Renal cortex interstitium (tissue), 11 donors: ENCODE results near the gene GMFB. TPM values are rescaled to one million over a fixed set of nuclear protein-coding genes. Genes with fewer than 3 reads are reported as not detected.
A peak's percentile ranks its signal among the peaks of the same experiment; 100 is the strongest.

Experiments
- DNase-seq, 11 donors: peaks; one replicate each; pipeline ENCODE4 v3.0.0-alpha.2; 2013; ENCODE audit warnings: low read depth in 9 of 11, low spot score in 4 of 11; ENCODE audit errors: extremely low read depth in 1 of 11
- polyA plus RNA-seq, 3 donors: library from polyadenylated mRNA; unstranded; fragments of 120-200 nt; gene quantifications; one replicate each; pipeline ENCODE4 v1.2.1, GENCODE V29; 2013; ENCODE audit not compliant: insufficient read length in 3 of 3

Gene GMFB
- polyA plus RNA-seq, 3 donors = 86.3 to 109 (median 92.2) TPM

DNA sequence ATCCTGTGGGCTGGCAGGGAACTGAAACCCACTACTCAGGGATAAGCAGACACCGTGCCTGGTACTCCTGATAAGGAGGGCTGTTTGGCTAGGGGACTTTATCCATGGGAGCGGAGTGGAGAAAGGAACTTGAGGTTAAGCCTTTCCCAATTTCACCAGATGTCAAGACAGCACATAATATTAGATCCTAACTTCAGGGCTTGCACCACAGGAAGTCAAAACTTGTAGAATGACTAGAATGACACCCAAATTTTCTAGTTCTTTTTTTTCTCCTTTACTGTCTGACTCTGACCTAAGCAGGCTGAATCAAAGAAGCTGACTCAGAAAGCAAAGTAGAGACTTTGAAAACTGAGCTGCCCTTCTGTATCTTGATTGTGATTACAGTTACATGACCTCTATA, 13.8 kb upstream of the GMFB start:
- no peak for DNase-seq

DNA sequence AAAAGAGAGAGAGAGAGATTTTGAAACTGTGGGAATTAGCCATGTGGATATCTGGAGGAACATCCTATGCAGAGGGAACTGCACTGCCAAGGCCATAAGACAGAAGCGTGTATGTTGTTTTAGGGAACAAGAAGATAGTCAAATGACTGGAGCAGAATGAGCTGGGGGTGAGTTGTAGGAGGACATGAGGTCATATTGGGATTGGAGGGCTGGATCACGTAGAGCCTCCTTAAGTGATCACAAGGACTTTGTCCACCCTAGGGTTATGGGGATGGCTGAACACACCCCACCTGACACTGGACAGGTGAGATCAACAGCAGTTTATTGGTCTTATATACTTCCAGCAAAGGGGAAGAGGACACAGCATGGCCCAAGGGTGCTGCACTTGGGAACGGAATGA, 12.7 kb upstream of the GMFB start:
- no peak for DNase-seq

DNA sequence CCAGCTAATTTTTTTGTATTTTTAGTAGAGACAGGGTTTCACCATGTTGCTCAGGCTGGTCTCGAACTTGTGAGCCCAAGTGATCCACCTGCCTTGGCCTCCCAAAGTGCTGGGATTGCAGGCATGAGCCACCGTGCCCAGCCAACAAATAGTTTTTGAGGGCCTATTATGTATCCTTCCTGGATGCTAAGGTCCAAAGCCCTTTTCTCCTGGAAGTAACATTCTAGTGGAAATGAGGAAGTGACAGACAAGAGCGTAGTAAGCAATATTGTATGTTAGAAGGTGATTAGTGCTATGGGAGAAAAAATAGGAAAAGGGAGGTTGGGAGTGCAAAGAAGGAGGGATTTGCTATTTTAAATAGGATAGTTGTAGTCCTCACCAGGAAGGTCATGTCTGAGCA, 12.0 kb upstream of the GMFB start:
- no peak for DNase-seq

DNA sequence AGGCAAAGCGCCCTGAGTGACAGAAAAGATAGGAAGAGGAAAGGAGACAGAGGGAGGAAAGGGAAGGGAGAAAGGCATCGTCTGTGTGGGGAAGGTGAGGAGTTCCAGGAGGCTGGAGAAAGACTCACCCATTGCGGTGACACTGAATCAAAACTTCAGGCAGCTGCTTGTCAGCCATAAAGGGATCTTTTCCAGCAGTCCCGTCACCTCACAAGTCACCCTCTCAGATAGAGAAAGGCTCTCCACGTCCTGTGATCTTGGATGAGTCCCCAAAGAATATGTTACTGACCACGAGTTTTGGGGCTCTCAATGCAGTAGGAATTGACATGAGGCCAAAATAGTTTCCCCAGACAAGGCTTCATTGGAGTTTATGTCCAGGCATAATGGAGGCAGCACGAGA, 9.8 kb upstream of the GMFB start:
- DNase-seq = no peak

DNA sequence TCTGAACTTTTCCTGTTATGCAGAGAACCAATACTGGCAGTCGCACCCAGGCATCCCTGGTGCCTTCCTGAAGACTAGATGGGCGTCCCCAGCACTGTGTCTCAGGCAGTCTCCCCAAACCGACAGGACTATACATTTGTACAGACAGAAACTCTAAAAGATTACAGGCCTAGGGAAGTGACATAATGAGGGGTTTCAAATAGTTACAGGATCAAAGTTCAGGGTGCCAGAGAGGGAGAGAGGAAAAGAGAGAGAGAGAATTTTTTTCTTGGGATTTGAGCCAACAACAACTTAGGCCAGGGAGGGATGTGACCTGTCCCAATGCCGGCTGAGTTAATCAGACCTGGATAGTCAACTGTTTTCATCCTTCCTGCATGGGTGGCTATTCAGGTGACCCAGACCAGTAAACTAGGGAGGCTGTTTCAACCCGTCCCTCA, 9.3 kb upstream of the GMFB start:
- no peak for DNase-seq

DNA sequence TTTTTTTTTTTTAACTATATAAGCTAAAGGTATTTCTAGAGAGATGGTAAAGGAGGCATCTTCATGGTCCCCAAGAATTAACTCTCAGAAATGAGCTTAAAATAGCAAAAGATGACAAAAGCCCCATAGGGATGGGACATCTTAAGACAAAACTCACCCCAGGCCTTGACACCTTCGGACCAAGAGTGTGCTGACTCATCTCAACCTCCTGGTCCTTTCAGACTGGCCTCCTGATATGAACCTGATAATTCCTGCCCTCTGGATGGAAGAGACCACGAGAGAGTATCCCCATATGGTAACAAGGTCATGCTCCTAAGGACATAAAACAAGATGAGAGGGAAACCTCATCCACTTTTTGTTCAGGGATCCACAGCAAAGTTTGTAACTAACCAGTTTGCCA, 8.4 kb upstream of the GMFB start:
- DNase-seq = no peak

DNA sequence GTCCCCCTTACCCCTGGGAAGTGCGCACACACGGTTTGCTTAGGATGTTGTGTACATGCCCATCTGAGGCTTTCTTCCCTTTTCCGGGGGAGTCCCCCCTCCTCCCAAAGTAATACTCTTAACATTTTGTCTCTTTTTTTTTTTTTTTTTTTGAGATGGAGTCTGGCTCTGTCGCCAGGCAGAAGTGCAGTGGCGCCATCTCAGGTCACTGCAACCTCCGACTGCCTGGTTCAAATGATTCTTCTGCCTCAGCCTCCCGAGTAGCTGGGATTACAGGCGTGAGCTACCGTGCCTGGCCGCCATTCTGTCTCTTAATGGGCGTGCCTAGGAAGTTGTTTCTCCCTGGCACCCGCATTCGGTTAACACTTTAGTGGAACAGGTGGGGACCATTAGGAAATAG, 4.5 kb upstream of the GMFB start:
- DNase-seq = no peak

DNA sequence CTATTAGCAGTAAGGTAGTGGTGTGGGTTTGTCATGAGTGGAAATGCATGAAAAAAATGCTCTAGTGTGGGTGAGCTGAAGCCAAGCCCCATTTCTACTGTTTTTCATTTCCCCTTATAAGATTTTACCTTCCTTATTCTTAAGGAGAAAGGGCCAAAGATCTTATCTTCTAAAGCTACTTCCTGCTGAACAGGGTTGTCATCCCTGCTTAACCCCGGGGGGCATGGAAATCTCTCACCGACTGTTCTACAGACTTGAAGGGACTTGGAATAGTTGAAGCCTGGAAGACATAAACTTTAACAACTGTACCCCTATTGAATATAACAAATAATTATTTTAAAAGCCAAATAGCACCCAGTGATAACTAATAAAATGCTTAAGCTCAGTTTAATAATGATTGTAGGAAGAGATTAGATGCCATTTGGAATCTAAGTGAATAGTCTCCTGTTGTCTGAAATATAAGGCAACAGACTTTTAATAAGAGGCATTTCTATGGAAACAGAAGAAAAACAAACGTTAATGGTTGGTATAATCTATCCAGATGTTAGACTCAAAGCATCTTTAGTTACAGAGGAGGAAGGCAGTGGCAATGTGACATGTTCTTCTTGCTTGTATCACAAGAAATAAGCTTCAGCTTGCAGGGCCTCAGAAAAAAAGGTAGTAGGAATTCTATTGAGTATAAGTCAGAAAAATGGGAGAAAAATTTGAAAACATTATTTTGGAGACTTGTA, 1.8 kb upstream of the GMFB start:
- DNase-seq = no peak

DNA sequence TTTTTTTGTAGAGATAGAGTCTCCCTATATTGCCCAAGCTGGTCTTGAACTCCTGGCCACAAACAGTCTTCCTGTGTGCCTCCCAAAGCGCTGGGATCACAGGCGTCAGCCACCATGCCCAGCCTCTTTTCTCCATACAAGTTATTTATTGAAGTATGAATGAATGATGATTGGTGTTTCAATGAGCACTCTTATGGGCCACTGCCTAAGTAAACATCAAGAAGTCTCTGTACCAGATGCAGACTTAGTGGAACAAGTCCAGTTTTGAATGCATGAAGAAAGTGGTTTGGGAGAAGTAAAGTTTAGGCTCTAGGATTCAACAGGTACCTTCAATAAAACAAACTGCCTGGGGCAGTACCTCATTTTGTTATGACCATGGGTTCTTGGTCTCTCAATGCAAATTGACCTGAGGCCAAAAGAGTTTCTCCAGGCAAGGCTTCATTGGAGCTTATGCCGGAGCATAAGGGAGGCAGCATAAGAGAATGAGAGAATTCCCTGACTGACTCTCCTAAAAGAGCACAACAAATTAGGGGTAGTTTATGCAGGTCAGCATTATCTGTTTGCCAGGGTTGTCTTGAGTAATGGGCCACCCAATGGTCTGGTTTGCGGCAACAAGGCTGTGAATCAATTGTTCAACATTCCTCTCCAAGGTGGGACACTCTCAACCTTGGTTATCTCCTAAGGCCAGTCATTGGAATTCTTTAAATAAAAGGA, 1.1 kb upstream of the GMFB start:
- no peak for DNase-seq

DNA sequence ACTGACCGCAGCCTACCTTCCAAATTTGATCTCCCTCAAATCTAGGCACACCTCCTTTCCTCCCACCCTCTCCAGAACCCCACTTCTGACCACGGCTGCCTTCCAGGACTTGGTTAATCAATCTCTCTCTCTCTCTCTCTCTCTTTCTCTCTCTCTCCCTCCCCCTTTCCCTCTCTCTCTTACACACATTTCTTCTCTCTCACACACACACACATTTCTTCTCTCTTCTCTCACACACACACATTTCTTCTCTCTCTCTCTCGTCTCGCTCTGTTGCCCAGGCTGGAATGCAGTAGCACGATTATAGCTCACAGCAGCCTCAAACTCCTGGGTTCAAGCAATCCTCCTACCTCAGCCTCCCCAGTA, 521 bp upstream of the GMFB start:
- no peak for DNase-seq

DNA sequence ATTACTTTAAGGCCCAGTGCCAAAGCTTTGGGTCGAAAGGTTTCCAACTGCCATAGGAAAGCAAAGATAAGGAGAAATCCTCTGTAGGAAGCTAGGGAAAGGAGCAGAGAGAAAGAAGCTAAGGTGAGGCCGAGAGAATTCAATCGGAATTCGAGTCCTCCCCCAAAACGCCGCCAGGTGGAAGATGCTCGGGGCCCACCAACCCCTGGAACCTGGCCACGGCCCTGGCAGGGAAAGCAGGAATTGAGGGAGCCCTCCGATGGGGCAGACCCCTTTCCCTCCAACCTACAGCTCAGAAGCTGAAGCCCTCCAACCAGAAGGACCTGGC, 498 bp downstream of the GMFB start:
- peak in 1 of 11 donors; percentile 18 for DNase-seq

DNA sequence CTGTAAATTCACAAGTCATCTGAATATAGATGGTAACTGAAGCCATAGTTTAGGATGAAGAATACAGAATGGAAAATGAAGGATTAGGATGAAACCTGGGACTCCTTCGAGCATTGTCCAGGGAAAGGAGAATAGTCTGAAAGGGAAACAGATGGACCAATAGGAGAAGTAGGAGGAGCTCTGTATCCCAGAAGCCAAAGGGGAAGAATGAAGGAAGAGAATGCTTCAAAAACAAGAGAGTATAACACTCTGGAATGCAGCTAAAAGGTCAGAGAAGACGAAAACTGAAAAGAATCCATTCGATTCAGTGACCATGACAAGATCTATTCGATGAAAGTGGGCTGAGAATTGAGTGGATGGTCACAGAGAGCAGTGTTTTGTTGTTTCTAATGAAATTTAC, 1.0 kb downstream of the GMFB start:
- DNase-seq = no peak

DNA sequence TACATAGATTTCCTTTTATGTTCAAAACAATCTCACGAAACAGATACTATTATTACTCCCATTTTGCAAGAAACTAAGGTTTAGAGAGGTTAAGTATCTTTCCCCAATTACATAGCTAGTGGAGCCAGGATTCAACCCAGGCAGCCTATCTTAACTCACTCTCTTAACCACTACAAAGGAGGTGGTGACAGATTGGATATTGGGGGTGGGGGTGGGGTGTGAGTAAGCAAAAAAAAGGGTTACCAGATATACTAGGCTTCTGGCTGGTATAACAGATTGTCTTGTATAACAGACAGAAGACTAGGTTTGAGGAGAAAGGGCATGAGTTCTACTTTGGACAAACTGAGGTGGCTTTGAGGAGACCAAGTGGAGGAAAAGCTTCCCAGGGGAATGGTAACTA, 2.1 kb downstream of the GMFB start:
- no peak for DNase-seq

DNA sequence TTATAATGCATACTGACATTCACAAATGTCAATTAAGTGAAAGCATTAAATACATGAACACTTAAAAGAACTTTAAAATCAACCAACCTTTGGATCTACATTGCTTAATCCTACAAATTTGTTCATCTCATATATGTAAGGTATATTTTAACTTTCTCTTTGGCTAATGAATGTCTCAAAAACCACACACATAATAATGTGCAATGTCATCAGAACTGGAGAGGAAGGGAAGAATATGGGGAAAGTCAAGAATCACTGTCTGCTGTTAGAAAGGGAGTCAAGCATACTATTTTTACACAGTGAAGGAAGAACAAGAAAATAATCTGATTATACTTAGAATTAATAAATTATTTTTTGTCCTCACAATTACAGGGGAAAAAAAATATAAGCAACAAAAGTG, 4.9 kb downstream of the GMFB start:
- no peak for DNase-seq

DNA sequence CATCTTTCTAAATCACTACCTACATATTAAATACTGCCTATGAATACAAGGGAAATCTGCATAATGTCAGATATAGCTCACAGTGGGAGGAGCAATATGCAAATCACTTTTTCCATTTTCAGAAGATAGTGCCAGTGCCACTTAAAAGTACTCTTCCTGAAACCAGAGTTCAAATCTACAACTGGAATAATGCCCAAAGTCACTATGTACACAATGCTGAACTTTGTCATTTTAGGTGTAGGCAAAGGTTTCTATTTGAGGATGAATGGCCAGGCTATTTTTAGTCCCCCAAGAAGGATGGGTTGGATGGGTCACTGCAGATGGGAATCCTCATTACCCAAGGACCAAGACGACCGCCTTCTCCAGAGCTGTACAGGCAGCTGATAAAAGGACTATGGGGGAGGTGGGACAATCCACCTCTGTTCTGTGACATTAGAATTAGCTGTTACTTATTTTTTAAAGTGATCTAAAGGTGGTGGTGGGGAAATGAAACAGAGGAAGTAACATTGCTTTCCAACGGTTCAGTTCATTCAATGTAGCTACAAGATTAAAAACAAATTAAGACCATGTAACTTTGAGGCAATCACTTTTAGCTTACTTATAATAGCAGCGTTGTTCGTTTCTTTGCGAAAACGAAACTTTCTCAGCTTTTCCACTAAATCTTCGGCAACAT, 5.6 kb downstream of the GMFB start:
- DNase-seq = no peak

DNA sequence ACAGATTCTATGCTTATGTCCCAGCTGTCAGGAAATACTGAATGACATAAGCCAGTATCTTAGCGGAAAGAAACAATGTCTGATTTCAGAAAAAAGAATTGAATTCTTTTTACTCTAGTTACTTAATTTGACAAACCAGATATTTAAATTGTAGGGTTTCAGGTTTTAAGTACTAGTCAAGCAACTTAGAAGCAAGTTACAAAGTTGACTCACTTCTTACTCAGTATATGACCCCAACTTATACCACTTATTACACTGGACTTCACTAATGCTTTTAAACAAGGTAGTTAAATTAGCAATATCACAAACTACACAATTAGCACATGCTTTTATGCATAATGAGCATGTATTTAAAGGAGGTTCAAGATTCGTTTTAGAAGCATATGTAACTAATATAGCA, 7.1 kb downstream of the GMFB start:
- no peak for DNase-seq

DNA sequence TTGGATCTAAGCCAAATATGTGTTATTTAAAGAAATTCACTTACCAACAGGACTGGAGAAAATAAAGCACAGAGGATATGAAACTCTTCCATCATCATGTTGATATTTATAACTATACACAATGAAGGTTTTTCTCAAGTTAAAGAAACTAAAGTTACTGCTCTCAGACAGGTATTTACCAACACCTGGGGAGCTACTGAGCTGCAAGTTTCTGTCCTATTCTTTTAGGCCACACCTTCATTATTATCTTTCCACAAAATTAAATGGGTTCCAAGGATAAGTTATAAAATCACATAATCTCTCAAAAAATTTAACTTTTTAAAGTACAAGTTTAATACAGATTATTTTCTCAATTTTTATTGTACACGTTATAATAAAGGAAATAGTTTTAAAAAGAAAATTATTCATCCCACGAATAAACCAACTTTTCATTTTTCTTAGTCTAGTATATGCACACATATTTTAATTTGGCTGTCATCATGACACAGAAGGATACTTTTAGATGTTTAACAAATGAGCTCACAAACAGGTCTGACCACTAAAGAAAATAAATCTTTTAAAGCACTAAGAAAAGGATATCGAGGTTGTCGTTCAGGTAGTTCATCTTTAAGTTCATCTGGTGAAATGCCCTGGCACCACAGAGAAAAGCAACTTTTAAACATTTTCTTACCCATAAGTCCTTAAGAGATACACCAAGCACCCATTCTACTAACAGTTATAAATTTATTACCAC, 7.8 kb downstream of the GMFB start:
- DNase-seq = no peak

DNA sequence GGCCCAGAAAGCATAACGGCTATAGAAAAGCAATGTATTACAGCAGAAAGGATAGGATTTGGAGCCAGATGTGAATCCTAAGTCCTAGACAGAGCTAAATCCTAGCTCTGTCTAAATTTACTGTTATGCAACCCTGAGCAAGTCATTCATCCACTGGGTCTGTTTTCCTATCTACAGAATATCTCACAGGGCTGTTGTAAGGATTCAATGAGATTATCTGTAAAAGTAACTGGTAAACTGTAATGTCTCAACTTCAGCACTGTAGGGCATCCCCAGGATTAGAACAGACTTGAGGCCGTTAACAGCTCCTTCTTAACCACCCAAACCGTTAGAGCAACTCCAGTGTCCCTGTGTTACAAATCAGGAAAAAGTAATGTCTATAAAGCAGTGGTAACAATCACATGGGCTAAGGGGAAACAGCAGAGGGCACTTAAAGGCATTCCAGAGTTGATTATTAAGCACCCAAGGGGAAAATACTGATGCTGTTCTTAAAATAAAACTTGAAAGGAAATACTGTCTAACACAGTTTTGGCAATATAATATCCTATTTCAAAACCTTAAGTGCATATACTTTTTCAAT, 10.1 kb downstream of the GMFB start:
- no peak for DNase-seq

DNA sequence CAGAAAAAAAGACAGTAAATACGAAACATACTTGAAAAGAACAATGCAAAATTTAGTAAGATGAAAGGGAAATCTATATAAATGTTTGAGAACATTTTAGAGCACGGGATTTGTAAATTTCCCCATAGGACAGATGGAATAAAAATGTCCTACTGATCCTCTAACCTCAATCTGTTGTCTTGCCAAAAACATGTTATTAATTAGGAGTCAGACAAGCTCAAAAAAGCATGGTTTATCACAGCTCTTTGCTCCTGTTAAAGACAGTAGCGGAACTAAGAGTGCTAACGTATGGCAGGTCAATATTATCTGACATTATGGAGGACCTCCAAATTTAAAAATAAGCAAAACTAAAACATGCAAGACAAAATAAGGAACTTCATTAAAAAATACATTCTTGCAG, 12.9 kb downstream of the GMFB start:
- DNase-seq = no peak
